Spleen (tissue), 11 donors: ENCODE data around the gene ALKBH5. TPM values are rescaled to one million over a fixed set of nuclear protein-coding genes. Genes with fewer than 3 reads are reported as not detected.
A peak's percentile ranks its signal among the peaks of the same experiment; 100 is the strongest.

ENCODE experiments used
- DNase-seq: peaks from one replicate; pipeline ENCODE4 v3.0.0-alpha.2; 2020
- H3K27ac ChIP-seq, 8 donors: fragments of 200-600 bp; sonication (generic) in 7 of 8; 1 replicate in 4 of 8; 2 replicates in 4 of 8; pipeline versions ENCODE4 v1.5.0 to v1.8.0; 2016 to 2021; ENCODE audit warnings: inconsistent platforms in 4 of 8, mild to moderate bottlenecking in 4 of 8, moderate library complexity in 1 of 8
- H3K27me3 ChIP-seq, 7 donors: fragments of 200-600 bp; sonication (generic) in 6 of 7; replicated peaks in 1 of 7; 1 replicate in 4 of 7; 2 replicates in 3 of 7; pipeline versions ENCODE4 v1.5.0 to v1.8.0; 2016 to 2021; ENCODE audit warnings: inconsistent platforms in 3 of 7, mild to moderate bottlenecking in 1 of 7
- H3K36me3 ChIP-seq, 6 donors: fragments of 200-600 bp; sonication (generic) in 5 of 6; 1 replicate in 4 of 6; 2 replicates in 2 of 6; pipeline versions ENCODE4 v1.5.0 to v1.8.0; 2016 to 2021; ENCODE audit warnings: inconsistent platforms in 2 of 6
- H3K4me1 ChIP-seq, 6 donors: fragments of 200-600 bp; sonication (generic) in 5 of 6; 1 replicate in 3 of 6; 2 replicates in 3 of 6; pipeline versions ENCODE4 v1.5.0 to v1.8.0; 2016 to 2021; ENCODE audit warnings: inconsistent platforms in 3 of 6
- H3K4me3 ChIP-seq, 8 donors: fragments of 200-600 bp; sonication (generic) in 7 of 8; 1 replicate in 4 of 8; 2 replicates in 4 of 8; pipeline versions ENCODE4 v1.5.0 to v1.8.0; 2016 to 2021; ENCODE audit warnings: inconsistent platforms in 4 of 8, mild to moderate bottlenecking in 4 of 8, moderate library complexity in 2 of 8
- H3K9me3 ChIP-seq, 8 donors: fragments of 200-600 bp; sonication (generic) in 7 of 8; 1 replicate in 4 of 8; 2 replicates in 4 of 8; pipeline versions ENCODE4 v1.5.0 to v1.8.0; 2016 to 2021; ENCODE audit warnings: inconsistent platforms in 4 of 8
- POLR2A ChIP-seq, 3 donors: fragments of 450-650 bp; IDR thresholded peaks; one replicate each; pipeline ENCODE4 v1.5.1; 2017; ENCODE audit warnings: antibody characterized with exemption in 3 of 3, mild to moderate bottlenecking in 1 of 3
- POLR2AphosphoS5 ChIP-seq, 3 donors: sonication (generic); formaldehyde crosslinking; IDR thresholded peaks; one replicate each; pipeline ENCODE4 v1.5.1; 2017; ENCODE audit warnings: antibody characterized with exemption in 3 of 3
- WGBS, 5 donors: extraction: QIAGEN DNeasy Blood & Tissue Kit in 3 of 5; methylation state at CpG; one replicate each; pipeline versions ENCODE4 v1.1.5 to v1.1.7; 2013 to 2018; 5-methylcytosine and 5-hydroxymethylcytosine counted together
- intact Hi-C: fragments of 100-400 bp; cut with DNase I; formaldehyde crosslinking; loops from one replicate; pipeline ENCODE4 v1.15.0; 2023; ENCODE audit warnings: low total_unique reads
- polyA plus RNA-seq, 3 donors: library from polyadenylated mRNA; stranded (reverse); fragments of 200-250 nt; gene quantifications; one replicate each; pipeline ENCODE4 v1.2.1, GENCODE V29; 2013
- total RNA-seq, 7 donors: library from RNA; depleted of rRNA in 3 of 7; stranded (reverse); fragments of >200 nt in 3 of 7; fragmentation: NEBNext Ultra II Directional in 4 of 7; extraction: Animal tissue kit (Norgen Biotek cat#: 25700) in 4 of 7; gene quantifications; one replicate each; pipeline versions ENCODE4 v1.1.0 to v1.2.1, GENCODE V29; 2016 to 2021
- TF ChIP-seq, protein P1 (sequence below), 11 experiments: fragments of 200-600 bp in 7 of 11; fragments of 450-650 bp in 4 of 11; sonication (generic) in 4 of 11; IDR thresholded peaks in 8 of 11; conservative IDR thresholded peaks in 3 of 11; 1 replicate in 7 of 11; 2 replicates in 4 of 11; pipeline versions ENCODE4 v1.4.0 to v1.8.0; 2016 to 2021; ENCODE audit warnings: antibody characterized with exemption in 11 of 11, inconsistent platforms in 4 of 11, mild to moderate bottlenecking in 1 of 11
- donor health status: healthy with polysubstance abuse.
- donor health status: DM: no; HTN: no; CAD: no; lungs with moderate emphysema.
- donor health status: DM: no; HTN: no; CAD: no.
- donor health status: Bipolar disorder and iron deficiency.
- donor health status: healthy.
- donor health status: DM: no; HTN: no; CAD: no.
- donor health status: DM: yes; HTN: yes; CAD: no.

ALKBH5 gene
- total and polyA plus RNA-seq, 10 donors: 27.1 to 120 (median 94.3) TPM

- Histone ChIP-seq H3K9me3 (no peaks in the 10 kb centered on the region), H3K4me1 (peaks cover 9 to 58% (median 35%) of the 10 kb centered on the region in 6 donors), H3K27me3 (no peaks in the 10 kb centered on the region), H3K4me3 (no peak overlapping the region), H3K27ac (peak overlapping the region in 4 of 8 donors; percentile 15 to 88 (median 82)), H3K36me3 (no peaks in the 10 kb centered on the region)
- no peak for DNase-seq
- 56 to 71% (median 62%) methylated on average over 6 to 8 of the region's 8 CpGs for WGBS, 5 donors
- intact Hi-C loops: no loop called here
- TF ChIP-seq, protein P1, sequence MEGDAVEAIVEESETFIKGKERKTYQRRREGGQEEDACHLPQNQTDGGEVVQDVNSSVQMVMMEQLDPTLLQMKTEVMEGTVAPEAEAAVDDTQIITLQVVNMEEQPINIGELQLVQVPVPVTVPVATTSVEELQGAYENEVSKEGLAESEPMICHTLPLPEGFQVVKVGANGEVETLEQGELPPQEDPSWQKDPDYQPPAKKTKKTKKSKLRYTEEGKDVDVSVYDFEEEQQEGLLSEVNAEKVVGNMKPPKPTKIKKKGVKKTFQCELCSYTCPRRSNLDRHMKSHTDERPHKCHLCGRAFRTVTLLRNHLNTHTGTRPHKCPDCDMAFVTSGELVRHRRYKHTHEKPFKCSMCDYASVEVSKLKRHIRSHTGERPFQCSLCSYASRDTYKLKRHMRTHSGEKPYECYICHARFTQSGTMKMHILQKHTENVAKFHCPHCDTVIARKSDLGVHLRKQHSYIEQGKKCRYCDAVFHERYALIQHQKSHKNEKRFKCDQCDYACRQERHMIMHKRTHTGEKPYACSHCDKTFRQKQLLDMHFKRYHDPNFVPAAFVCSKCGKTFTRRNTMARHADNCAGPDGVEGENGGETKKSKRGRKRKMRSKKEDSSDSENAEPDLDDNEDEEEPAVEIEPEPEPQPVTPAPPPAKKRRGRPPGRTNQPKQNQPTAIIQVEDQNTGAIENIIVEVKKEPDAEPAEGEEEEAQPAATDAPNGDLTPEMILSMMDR (IDR thresholded peaks at IDR 0.05 in 8 of 11, conservative IDR thresholded peaks at IDR 0.05 in 3 of 11): no peak
- no peak for TF ChIP-seq POLR2AphosphoS5 (IDR thresholded peaks at IDR 0.05)
- no peak for TF ChIP-seq POLR2A (IDR thresholded peaks at IDR 0.05)
Measured at GRCh38 chr17:18156171-18156975, 27.3 kb upstream of the ALKBH5 start.

- intact Hi-C loops: no loop called here
- DNase-seq: no peak
- Histone ChIP-seq H3K9me3 (no peaks in the 10 kb centered on the region), H3K4me1 (peaks cover 9 to 58% (median 35%) of the 10 kb centered on the region in 6 donors), H3K36me3 (no peaks in the 10 kb centered on the region), H3K4me3 (no peak overlapping the region), H3K27ac (peak overlapping the region in 3 of 8 donors; percentile 80 to 88 (median 84)), H3K27me3 (no peaks in the 10 kb centered on the region)
- no peak for TF ChIP-seq POLR2AphosphoS5 (IDR thresholded peaks at IDR 0.05)
- TF ChIP-seq POLR2A (IDR thresholded peaks at IDR 0.05): no peak
- TF ChIP-seq, protein P1 (IDR thresholded peaks at IDR 0.05 in 8 of 11, conservative IDR thresholded peaks at IDR 0.05 in 3 of 11): no peak
- WGBS, 5 donors: 86 to 93% (median 89%) methylated on average over 4 to 10 of the region's 10 CpGs
Measured at GRCh38 chr17:18156976-18157280, 26.7 kb upstream of the ALKBH5 start.

GRCh38 chr17:18157354-18157985, 26.2 kb upstream of the ALKBH5 start:
- WGBS, 5 donors: 60 to 78% (median 70%) methylated on average over 17 to 22 of the region's 22 CpGs
- peaks cover 9 to 53% (median 34%) of the 10 kb centered on the region in 6 donors for H3K4me1 ChIP-seq
- H3K9me3 ChIP-seq: no peaks in the 10 kb centered on the region
- no peaks in the 10 kb centered on the region for H3K27me3 ChIP-seq
- H3K4me3 ChIP-seq: peak overlapping the region in 1 of 8 donors; percentile 77
- TF ChIP-seq, protein P1 (IDR thresholded peaks at IDR 0.05 in 8 of 11, conservative IDR thresholded peaks at IDR 0.05 in 3 of 11): no peak
- TF ChIP-seq POLR2A (IDR thresholded peaks at IDR 0.05) (no peak), POLR2AphosphoS5 (IDR thresholded peaks at IDR 0.05) (no peak)
- peak overlapping the region in 6 of 8 donors; percentile 65 to 88 (median 81) for H3K27ac ChIP-seq
- DNase-seq: no peak
- intact Hi-C loops: no loop called here
- H3K36me3 ChIP-seq: no peaks in the 10 kb centered on the region

DNA sequence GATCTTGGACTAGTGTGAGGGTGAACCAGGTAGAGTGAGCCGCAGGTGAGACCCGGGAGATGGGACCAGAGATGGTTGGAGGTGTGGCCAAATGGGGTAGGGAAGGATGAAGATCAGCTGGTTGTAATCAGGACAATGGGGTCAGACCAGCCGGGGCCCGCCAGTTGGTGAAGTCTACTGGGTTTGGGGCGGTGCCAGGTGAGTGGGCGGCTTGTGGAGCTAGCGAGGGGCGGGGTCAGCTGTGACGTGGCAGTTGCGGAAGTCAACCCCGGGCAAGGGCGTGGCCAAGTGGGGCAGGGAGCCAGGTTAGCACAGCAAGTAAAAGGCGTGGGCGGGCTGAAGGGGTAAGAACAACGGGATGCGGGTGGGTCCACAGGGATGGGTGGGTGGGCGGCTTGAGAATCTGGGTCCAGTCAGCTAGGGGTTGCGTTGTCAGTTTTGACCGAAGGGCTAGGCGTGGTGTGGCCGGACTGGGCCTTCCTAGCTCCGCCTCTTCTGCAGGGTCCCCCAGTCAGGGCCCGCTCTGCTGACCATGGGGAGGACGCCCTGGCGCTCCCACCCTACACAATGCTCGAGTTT, 25.5 kb upstream of the ALKBH5 start:
- peak overlapping the region; percentile 60 to 88 (median 79) for H3K27ac ChIP-seq
- H3K4me1 ChIP-seq: peaks cover 8 to 47% (median 29%) of the 10 kb centered on the region in 6 donors
- peak; percentile 74 to 87 (median 85) for TF ChIP-seq POLR2AphosphoS5 (IDR thresholded peaks at IDR 0.05)
- TF ChIP-seq, protein P1 (IDR thresholded peaks at IDR 0.05 in 8 of 11, conservative IDR thresholded peaks at IDR 0.05 in 3 of 11): no peak
- no peak for TF ChIP-seq POLR2A (IDR thresholded peaks at IDR 0.05)
- peak overlapping the region; percentile 37 to 77 (median 46) for H3K4me3 ChIP-seq
- H3K9me3 ChIP-seq: no peaks in the 10 kb centered on the region
- no peaks in the 10 kb centered on the region for H3K36me3 ChIP-seq
- H3K27me3 ChIP-seq: no peaks in the 10 kb centered on the region
- DNase-seq: peak; percentile 98
- WGBS, 5 donors: 5 to 8% (median 7%) methylated on average over 24 to 26 of the region's 26 CpGs
- intact Hi-C loops: no loop called here
